OCI-LY1 (cell line): Measurements from ENCODE around the gene CBFA2T3.

Experiments
- CTCF ChIP-seq: fragments of 200-600 bp; sonication (generic), shearing (Covaris generic); IDR thresholded peaks from 2 replicates; pipeline ENCODE4 v1.5.1; 2017; ENCODE audit warnings: mild to moderate bottlenecking, antibody characterized with exemption, low read length, moderate library complexity, mixed read lengths
- EZH2 ChIP-seq: fragments of 200-600 bp; sonication (generic), shearing (Covaris generic); IDR thresholded peaks from 2 replicates; pipeline ENCODE4 v1.8.0; 2017; ENCODE audit warnings: borderline replicate concordance, mixed run types, mild to moderate bottlenecking, antibody characterized with exemption, low read length, moderate library complexity, mixed read lengths

- TF ChIP-seq CTCF = no peak
- TF ChIP-seq EZH2 = no peak
These were observed 42.8 kb downstream of the CBFA2T3 start for GRCh38 chr16:88934066-88934667.
